Epithelial cell of prostate (primary cell): Measurements from ENCODE around the gene ODAM.
"Not testable (repeated sequence)": the region's sequence is repeated elsewhere in the genome, so short reads cannot be mapped to it uniquely, and the experiment has no call there.

Experiments used
- DNase-seq: peaks from one replicate; pipeline ENCODE4 v3.0.0-alpha.2; 2011; ENCODE audit warnings: low read depth, low spot score
- H3K27ac ChIP-seq: fragments of 450-650 bp; 2 replicates; pipeline ENCODE4 v1.5.1; 2017; ENCODE audit warnings: mild to moderate bottlenecking

The ODAM gene, protein sequence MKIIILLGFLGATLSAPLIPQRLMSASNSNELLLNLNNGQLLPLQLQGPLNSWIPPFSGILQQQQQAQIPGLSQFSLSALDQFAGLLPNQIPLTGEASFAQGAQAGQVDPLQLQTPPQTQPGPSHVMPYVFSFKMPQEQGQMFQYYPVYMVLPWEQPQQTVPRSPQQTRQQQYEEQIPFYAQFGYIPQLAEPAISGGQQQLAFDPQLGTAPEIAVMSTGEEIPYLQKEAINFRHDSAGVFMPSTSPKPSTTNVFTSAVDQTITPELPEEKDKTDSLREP

DNA sequence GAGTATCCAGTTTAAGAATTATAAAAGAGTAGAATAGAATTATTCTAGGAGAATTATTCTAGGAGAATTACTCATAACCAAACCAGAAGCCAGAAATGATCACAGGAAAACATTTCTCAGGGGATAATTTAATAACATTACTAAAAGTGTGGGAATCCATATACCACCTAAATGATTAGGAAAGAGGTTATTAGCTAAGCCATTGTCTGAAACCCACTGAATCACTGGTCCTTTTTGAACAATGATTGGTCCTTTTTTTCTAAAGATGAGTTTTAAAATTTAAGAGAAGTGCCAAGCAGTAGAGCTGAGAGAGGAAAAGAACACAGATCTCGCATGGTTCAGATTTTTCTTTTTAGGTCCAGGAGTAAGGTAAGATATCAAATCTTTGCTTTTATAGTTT is at the start of gene ODAM:
Gene ODAM, plus strand, starts transcription at position 301 of the 400 bp plus-strand sequence. CDS start 819 bp downstream, outside the sequence.
- H3K27ac ChIP-seq, result no peak within 1 kb of the TSS
- DNase-seq, result no peak

DNA sequence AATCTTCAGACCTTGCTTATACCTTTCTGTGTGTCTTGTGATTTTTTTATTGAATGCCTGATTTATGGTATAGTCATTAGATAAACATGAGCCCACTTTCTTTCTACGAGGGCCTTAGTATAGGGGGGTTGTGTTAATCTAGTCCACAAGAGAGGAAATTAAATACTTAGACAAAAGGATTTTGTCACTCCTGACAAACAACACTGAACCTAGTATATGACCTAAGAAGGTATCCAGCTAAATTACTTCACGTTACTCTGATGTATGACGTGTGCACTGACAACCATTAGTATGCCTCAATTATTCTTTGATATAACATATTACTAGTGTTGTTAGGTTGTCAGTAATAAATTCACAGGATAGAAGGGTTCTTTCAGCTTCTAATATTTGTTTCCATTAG is 44.3 kb upstream of the ODAM start:
- no peak overlapping the region for H3K27ac ChIP-seq
- DNase-seq, result no peak

DNA sequence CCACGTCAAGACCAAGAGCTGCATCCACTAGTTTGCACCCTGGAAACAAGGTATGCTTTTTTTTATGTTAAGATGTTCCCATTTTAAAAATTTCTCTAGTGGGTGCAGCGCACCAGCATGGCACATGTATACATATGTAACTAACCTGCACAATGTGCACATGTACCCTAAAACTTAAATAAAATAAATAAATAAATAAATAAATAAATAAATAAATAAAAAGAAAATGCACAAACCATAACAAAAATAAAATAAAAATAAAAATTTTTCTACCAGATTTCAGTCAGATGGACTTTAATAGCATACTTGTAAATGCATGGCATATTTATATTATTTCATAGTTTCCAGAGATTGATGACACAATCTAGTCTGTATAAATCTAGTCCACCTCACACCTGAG is 43.4 kb upstream of the ODAM start:
- DNase-seq, result no peak
- no peak overlapping the region for H3K27ac ChIP-seq

DNA sequence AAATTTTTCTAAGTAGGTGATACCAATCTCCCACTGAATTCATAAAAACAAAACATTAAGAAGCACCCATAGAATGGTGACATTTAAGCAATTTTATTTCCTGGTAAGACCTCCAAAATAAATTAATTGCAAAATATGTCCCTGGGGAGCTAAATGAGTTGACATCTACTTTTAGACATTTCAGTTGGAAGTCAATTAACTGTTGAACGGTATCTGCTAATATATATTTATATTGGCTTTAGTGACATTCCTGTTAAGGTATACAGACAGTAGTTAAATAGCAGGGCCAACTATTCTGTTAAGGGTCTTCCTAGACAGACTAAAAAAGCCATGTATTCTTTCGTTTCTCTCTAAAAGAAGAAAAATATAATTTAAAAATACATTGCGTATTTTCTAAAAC is 41.6 kb upstream of the ODAM start, which contains the start of gene PRR27:
Gene PRR27, plus strand, starts transcription at position 301 of the 400 bp plus-strand sequence. CDS start 139 bp downstream, outside the sequence.
- no peak within 1 kb of the TSS for H3K27ac ChIP-seq
- no peak for DNase-seq

DNA sequence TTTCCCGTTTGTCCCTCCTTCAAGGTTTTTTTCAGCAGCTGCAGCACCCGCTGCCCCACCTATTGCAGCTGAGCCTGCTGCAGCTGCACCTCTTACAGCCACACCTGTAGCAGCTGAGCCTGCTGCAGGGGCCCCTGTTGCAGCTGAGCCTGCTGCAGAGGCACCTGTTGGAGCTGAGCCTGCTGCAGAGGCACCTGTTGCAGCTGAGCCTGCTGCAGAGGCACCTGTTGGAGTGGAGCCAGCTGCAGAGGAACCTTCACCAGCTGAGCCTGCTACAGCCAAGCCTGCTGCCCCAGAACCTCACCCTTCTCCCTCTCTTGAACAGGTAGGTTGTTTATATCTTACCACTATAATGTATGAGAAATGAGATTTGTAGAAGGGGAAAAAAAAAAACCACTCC is 36.9 kb upstream of the ODAM start:
- no peak overlapping the region for H3K27ac ChIP-seq
- DNase-seq, result no peak

DNA sequence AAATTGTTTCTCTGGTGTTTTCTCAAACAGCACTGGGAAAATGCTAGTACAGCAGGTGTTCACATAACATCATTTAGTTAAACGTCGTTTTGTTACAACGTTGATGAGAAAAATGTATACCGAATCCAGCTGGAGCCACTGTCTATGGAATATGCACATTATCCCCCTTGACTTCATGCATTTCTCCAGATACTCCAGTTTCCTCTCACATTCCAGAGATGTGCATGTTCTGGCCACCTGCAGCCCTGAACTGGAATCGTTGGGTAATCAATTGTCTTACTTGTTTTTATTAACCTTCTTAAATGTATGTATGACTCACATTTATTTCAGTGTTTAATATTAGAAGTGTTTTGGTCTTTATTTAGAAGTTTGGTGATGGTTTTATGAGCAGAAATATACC is 18.4 kb upstream of the ODAM start:
- no peak for DNase-seq
- no peak overlapping the region for H3K27ac ChIP-seq

DNA sequence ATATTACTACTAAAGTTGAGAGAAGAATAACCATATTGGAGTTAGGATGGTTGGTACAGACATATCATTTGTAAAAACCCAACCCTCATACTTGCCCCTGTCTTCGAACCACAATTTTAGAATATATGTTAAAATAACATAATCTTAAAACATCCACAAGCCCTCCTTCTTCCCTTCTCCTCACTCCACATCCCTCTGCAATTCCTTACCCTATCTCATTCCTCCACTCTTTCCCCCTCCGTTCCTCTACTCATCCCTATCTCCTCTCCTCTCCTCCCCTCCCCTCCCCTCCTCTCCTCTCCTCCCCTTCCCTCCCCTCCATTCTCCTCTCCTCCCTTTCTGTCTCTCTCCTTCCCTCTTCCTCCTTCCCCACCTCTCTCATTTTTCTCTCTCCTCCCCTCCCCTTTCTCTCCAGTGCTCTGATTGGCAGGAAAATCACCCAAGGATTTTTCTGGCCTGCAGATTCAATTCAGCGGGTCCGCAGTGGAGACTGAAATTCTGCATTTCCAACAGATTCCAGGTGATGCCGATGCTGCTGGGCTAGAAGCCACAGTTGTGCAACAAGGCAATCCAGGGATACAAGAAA is 17.4 kb upstream of the ODAM start:
- no peak for DNase-seq

DNA sequence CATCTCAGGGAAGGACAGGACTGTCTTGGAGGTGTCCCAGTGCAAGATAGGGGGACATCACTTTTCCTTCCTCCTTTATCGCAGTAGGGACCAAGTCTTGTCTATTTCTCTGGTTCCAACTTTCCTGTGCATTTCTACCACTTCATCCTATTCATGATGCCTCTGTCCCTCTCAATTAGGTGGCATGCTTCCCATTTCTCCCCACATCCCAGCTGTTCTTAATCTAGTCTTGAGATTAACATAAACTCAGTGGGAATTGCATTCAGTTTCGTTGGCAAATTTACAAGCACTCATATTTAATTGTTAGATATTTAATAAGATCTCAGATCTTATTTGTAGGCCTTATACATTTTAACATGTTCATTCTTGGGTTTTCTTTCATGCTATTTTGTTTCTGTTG is 15.7 kb upstream of the ODAM start:
- H3K27ac ChIP-seq, result no peak overlapping the region
- DNase-seq, result no peak

More for the DNA sequence above, 17.4 kb upstream of the ODAM start:
- H3K27ac ChIP-seq, result no peak overlapping the region

DNA sequence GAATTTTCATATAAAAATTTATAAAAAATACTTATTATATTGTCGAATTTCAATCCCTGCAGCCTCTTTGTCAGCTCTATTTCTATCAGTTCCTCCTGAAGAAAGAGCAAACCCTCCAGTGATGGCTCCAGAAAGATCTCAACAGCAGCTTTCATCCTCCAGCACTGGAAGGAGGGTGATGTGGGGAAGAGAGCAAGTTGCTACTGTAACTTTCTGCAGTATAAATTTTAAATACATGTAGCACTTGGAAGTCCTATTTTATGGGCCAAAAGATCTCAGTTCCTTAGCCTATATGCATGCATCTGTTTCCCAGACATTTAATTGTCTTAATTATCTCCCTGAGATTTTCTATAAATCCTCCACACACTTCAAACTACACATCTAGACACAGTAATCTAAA is 13.7 kb upstream of the ODAM start:
- no peak overlapping the region for H3K27ac ChIP-seq
- no peak for DNase-seq

DNA sequence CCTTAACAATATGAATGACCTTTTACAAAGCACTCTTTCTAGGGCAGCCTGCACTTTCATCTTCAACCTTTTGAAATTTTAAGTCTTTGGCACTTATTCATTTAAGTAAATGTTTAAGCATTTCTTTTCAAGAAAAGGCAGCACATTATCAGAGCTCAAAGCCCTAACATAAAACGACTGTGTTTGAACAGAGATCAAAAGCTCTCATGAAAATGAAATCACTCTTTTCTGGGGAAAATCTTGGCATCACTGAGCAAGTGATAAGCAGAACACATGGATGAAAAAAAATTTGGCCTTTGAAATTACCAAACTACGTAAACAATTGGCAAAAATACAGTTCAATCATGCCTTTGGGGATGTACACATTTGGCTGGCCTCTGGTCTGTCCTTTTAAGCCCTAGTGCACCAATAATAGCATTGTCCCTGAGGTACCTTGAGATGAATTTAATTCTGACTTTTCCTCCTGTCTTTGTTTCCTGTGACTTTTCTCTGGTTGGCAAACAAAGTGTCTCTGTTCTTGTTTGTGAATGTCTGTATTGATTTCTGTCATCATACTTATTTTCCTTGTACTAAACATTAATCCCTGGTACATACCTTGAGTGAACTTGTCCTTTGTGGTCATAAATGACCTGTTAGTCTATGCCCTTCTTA is 12.9 kb upstream of the ODAM start:
- no peak overlapping the region for H3K27ac ChIP-seq

DNA sequence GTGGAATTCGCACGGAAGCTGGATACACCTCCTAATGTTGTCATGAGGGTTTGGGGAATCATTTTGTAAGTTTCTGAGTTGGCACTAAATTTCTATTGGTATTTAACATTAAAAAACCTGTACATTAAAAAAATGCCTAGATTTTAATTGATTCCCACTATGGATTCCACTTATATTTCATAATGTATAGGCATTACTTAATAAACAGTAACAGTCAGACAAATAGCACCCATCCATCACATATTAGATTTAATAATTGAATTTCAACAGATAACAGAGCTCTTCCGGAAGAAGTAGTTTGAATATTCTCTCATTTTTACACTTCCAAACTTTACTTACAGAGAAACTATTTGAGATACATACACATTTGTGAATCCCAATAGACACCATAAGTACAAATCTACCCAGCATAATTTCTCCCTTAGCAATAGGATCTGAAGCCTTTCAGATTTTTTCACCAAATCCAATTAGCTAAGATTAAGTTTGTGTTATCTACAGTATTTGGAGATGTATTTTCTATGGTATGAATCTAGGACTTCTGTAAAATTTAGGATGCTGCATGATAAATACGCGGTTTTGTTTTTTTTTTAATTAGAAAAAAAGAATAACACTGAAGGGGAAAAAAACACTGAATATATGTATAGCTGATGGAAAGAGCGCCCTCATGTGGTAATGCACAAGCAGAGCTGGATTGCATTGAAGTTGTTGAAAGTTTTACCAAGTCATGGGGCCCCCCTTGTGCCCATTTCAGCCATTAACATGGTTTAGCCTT is 12.2 kb upstream of the ODAM start:
- no peak overlapping the region for H3K27ac ChIP-seq
- no peak for DNase-seq

More for the DNA sequence above, 12.9 kb upstream of the ODAM start:
- DNase-seq, result no peak

DNA sequence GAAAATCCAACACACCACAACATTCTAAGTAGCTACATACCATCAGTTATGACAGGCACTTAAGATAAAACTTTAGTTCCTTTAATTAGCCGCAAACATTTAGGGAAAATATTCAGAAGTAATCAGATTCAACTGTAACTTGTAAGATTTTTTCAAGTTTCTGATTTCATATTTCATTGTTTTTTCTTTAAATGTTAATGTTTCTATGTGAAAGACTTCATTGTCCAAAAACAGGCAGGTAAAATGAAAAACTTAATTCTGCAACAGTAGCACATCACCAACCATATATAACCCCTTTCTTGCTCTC is 11.6 kb upstream of the ODAM start:
- H3K27ac ChIP-seq, result no peak overlapping the region
- no peak for DNase-seq

DNA sequence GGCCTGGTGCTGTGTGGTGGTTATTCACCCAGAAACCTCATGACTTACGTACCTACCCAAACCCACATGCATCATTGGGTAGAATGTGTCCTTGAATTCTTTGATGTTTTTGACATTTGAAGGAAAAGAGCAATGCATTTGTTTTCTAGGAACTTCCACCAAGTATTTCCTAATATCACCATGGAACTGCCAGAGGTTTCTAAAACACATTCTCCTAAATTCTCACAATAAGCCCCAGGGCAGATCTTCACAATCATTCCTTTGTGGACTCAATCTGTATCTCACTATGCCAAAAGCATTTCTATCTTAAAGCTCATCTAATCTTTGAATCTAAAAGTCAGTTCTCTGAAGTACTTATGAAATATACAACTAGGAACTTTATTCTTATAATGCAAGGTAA is 8.3 kb upstream of the ODAM start:
- H3K27ac ChIP-seq, result no peak overlapping the region

DNA sequence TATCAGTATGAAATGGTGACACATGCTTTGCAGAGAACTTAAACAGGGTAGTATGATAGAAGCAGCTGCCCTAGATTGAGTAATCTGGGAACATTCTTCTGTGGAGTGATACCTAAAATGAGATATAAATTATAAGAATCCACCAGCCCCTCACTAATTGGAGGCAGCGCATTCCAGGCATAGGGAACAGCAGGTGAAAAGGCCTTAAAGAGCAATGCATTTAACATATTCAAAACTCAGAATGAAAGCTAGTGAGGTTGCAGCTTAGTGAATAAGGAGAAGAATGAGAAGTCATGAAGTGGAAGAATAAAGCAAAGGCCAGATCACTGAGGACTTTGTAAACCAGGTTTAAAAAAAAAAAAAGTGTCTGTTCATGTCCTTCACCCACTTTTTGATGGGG is 4.9 kb upstream of the ODAM start:
- DNase-seq, result no peak
- no peak overlapping the region for H3K27ac ChIP-seq

More for the DNA sequence above, 8.3 kb upstream of the ODAM start:
- DNase-seq, result no peak

DNA sequence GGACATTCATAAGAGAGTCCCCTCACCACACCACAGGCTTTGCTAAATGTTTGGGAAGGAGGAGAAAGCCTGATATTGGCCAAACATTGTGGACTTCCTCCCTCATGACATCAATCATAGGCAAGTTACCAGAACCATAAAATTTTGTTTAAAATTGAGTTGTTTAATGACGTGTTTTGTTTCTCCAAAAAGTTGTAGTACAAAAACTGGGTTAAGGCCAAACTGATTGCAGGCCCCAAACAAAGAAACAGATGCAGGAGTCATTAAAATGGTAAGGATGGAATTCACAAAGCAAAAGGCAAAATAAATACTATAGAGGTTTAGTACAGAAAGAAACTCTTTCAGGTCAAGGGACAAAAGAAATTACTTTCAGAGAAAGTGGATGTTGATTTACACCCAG is 3.9 kb upstream of the ODAM start:
- no peak overlapping the region for H3K27ac ChIP-seq
- DNase-seq, result no peak

DNA sequence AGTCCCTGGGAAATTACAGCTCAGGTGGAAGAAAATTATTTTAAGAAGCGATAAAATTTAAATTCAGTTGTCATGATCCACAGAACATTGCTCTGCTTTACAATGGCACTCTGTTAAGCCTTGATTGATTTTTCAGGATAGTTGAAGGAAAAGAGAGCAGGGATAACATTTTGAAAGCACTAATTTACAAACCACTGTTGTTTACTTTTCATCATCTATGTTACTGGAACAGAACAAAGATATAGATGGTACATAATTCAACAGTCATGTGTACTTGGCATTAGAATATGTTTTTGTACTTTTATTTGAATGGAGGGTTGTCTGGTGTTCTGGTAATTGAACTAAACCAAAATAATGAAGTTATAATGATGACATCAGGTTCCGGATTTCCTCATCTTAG is 2.6 kb upstream of the ODAM start:
- DNase-seq, result no peak
- H3K27ac ChIP-seq, result no peak overlapping the region

DNA sequence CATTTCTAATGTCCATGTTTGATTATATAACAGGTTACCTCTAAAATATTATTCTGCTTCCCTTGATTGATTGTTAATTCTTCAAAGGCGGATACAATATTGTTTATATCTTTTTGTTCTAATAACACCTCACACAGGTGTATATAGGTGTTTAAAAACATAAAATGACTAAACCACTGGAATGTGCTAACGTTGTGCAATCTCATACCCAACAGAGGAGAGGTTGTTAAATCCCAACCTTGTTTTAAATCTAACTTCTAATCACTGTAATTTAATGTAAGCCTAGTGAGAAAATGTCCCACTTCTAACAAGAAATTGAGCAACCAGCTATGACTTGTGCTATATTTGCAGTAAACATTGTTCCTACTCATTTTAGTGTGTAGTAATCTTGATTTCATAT is 1.3 kb downstream of the ODAM start:
- H3K27ac ChIP-seq, result no peak overlapping the region
- DNase-seq, result no peak

DNA sequence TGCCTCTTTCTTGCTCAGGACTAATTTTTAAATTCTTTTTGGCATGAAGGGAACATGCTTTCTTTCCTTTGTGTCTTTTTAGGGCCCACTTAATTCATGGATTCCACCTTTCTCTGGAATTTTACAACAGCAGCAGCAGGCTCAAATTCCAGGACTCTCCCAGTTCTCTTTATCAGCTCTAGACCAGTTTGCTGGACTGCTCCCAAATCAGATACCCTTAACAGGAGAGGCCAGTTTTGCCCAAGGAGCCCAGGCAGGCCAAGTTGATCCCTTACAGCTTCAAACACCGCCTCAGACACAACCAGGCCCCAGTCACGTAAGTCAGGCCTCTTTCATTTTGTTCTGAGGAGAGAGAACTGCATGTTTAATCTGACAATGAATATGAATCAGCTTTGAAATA is 2.3 kb downstream of the ODAM start:
- DNase-seq, result no peak
- no peak overlapping the region for H3K27ac ChIP-seq

DNA sequence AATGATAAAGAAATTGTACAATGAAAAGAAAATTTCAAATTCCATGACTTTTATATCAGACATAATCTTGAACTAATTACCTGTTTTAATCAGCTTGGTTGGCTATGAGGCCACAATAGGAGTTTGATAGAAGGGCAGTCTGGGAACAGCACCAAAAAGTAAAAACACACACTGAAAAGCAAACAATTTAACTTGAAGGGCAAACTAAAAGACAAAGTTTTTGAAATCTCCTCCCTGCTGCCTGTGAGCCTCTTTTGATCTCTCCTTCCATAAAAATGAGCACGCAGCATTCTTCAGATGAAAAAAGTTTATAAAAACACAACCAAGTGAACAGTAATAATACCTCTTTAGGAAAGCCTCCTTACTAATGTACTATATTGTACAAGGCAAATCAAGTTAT is 8.1 kb downstream of the ODAM start:
- DNase-seq, result no peak
- H3K27ac ChIP-seq, result no peak overlapping the region

DNA sequence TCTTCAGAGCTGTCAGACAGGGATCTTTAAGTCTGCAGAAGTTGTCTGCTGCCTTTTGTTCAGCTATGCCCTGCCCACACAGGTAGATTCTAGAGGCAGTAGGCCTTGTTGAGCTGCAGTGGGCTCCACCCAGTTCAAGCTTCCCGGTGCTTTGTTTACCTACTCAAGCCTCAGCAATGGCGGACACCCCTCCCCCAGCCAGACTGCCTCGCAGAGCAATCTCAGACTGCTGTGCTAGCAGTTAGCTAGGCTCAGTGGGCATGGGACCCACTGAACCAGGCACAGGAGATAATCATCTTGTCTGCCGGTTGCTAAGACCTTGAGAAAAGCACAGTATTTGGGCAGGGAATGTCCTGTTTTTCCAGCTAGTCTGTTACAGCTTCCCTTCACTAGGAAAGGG is 17.2 kb downstream of the ODAM start:
- H3K27ac ChIP-seq, DNase-seq: not testable (repeated sequence)

DNA sequence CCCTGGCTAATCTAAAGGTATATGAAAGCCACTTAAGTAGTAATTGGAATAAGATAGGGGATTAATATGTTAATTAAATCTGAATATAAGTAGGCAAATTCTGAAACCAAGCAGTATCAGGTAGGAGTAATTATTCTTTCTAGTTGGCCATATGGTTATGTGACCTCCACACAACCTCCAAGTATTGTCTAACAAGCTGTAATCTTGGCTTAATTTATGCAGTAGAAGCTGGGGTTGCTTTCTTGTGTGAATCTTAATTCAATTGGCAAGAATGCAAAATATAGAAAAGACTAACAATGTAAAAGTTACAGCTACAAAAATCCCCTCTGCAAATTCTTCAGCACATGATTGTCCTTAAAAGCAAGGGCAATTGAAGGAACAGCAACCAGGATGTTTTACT is 20.6 kb downstream of the ODAM start:
- H3K27ac ChIP-seq, DNase-seq: not testable (repeated sequence)
